NCI-H526 treated with DMSO at 0.1 percent for 48 hours (cell line): ENCODE results near the gene PATE1.
"Not testable (repeated sequence)": the region's sequence is repeated elsewhere in the genome, so short reads cannot be mapped to it uniquely, and the experiment has no call there.

ENCODE experiments used
- DNase-seq: peaks from one replicate; lab custom pipeline; 2025; lab: John Stamatoyannopoulos, UW

PATE1 gene, protein sequence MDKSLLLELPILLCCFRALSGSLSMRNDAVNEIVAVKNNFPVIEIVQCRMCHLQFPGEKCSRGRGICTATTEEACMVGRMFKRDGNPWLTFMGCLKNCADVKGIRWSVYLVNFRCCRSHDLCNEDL

GRCh38 chr11:125745979-125746378 lies at the start of gene PATE1:
TSS of gene PATE1 (plus strand) at chr11:125746279. CDS start at chr11:125746305, 26 bp downstream.
- no peak for DNase-seq

DNA sequence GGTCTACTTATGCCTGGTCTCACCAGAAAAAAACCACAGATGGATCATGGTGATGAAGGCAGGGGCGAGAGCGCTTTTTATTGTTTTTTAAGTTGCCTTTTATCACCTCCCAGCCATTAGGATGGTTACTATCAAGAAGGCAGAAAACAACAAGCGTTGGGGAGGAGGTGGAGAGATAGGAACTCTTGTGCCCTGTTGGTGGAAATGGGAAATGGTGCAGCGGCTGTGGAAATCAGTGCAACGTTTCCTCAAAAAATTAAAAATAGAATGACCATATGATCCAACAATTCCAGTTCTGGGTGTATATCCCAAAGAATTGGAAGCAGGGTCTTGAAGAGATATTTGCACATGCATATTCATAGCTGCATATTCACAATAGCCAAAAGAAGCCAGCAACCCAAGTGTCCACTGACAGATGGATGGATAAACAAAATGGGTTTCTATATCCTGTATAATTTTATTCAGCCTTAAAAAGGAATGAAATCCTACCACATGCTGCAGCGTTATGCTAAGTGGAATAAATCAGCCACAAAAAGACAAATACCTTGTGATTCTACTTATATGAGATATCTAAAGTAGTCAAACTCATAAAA lies 45.0 kb upstream of the PATE1 start:
- DNase-seq = no peak

- DNase-seq = no peak
Measured at GRCh38 chr11:125701858-125702621, 44.0 kb upstream of the PATE1 start.

GRCh38 chr11:125704686-125705085 lies 41.4 kb upstream of the PATE1 start:
- not testable (repeated sequence) for DNase-seq

DNA sequence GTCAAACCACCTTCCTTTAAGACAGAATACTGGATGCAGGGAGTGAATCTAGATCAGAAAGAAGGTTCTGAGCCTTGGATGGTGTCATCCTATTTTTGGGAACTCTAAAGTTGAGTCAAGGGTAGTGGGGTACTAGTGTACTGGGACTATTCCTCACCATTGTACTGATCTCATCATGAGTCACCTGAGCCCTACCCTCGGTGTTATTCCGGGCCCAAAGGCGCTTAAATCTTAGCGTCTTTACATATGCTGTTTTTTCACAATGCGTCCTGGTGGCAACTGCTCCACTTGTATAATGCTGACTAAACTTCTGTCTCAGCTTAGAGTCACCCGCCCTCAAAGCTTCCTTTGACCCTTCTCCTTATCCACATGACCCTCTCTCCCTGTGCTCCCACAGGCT lies 25.3 kb upstream of the PATE1 start:
- no peak for DNase-seq

DNA sequence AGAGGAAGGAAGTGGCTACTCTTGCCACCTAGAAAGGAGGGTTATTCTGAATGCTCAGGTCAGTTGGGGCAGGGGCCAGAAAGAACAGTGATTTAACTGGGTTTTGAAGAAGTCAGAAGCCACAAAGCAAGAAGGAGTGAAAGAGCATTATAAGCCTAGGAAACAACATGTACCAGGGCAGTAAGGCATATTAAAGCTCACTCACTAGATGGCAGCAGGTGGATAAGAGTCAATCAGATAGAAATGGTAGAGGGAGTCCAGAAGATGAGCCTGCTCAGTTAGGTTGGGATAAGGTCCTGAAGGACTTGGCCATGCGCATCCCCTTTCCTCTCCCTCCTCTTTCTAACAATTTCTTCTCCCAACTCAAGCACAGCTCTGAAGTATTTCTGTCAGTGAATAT lies 22.0 kb upstream of the PATE1 start:
- DNase-seq = peak; percentile 41

DNA sequence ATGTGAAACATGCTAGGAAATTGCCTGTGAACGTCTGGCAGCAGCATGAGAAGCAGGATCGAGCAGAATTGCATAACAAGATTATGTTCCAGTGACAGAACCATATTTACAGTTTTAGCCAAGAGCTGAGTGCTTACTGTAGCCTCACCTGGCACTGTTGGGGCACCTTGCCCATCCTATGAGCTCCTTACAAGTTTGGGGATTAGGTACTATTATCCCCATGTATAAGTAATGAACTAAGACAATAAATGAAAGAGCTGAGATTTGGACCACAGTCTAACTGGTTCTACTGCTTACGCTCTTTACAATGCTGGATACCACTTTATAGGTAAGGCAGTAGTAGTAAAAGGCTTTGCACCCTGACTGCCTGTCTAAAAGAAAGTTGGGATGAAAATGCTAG lies 17.1 kb upstream of the PATE1 start:
- DNase-seq = no peak

GRCh38 chr11:125740617-125741016 lies 5.5 kb upstream of the PATE1 start:
- DNase-seq = no peak

- DNase-seq = no peak
Measured at GRCh38 chr11:125743681-125744080, 2.4 kb upstream of the PATE1 start.

DNA sequence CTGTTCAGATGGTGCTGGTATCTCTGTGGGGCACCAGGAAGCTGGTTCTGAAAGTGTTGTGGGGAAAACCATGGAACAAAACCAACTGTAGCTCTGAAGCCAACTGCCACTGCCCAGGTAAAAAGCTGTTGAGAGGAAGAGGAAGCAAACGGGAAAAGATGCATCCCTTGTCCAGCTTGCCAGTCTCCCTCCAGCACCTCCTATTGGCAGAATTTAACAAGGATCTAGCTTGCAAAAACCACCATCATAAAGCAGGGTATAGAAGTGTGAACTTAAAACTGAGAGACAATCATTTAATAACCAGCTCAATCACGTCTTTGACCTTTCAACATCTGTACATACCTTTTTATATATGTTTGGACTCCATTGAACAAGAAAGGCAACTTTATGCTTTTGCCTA lies 4.5 kb downstream of the PATE1 start:
- DNase-seq = no peak

- DNase-seq = no peak
Measured at GRCh38 chr11:125756050-125756449, 10.0 kb downstream of the PATE1 start.

- no peak for DNase-seq
Measured at GRCh38 chr11:125762445-125762844, 16.4 kb downstream of the PATE1 start.

DNA sequence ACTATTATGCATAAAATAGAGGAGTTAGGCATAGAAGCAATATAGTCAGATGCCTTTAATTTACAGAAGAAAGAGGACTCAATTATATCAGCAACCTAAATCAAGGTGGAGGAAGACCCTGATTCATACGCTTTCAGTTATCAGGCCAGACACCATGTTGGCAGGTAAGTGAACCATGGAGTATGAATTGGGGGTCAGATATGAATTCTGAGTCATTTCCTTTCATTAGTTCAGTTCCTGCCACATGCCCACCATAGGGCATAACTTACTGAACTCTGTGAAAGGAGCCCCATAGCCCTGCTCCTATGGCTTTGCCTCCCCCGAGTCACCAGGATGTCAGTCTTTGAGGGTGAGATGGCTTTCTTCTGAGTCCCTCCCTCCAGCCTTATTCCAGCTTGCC lies 17.4 kb downstream of the PATE1 start:
- no peak for DNase-seq

DNA sequence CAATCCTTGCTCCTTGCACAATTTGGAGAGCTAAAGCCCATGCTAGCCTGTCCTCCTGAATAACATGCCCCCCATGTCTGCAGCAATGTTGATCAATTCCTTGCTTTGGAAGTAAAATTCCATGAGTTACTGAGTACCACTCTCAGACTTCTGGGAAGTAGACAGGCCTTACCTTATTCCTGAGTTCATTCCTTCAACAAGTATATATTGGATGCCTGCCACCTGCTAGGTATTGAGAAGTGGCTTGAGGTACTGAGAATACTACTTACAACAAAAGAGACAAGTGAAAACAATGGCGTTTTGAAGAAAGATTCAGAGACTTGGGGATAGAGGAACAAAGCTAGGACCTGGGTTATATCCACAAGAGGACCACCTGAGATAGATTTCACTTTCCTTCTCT lies 20.2 kb downstream of the PATE1 start:
- DNase-seq = no peak

DNA sequence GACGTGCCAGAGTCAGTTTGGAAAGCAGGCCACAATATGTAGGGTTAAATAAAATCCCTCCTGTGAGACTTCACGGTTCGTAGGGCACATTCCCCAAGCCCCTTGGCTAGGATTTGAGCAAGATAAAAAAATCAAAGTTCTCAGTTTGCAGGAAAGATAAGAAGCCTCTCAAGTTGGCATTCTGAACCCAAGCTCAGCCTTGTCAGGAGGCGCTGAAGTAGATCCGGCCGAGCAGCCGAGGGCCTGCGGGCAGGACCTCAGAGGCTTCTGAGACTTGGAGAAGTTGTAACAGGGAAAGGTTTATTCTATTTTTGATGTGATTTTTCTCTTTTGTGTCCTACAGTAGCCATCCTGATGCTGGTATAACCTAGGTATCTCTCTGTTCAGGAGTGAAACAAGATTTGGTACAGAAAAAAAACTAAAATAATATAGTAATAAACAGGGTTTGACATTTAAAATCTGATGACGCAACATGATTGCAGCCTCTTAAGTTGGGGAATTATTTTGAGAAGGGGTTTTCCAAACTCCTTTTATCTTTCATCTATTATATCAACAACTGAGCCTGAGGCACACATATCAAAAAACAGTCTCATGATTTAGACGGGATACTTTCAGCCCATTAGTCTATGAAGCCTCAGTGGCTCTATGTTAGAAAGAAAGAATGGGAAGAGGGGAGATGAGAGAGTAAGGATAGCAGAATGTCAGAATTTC lies 22.4 kb downstream of the PATE1 start:
- no peak for DNase-seq

GRCh38 chr11:125770583-125770982 lies 24.5 kb downstream of the PATE1 start:
- DNase-seq = no peak

GRCh38 chr11:125772834-125773505 lies 26.9 kb downstream of the PATE1 start:
- no peak for DNase-seq

DNA sequence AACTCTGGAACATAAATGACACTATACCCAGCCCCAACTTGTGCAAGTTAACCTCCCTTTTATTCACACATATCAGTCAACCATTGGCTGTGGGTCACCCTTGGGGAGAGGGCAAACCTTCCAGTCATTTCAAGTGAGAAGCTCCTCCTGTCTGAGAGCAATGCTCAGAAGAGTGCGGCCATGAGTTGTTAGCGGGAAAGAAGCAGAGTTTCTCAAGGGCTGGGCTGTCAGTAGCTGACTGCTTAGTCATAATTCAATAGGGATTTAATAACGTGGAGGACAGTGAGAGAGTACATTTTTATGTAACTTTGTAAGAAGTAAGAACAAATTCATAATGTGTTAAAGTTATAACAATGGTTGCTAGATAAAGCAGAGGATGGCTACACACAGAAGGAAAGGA lies 27.4 kb downstream of the PATE1 start:
- DNase-seq = no peak

- no peak for DNase-seq
Measured at GRCh38 chr11:125777309-125777708, 31.2 kb downstream of the PATE1 start.

GRCh38 chr11:125778728-125779127 lies 32.6 kb downstream of the PATE1 start, which contains the start of gene PATE2:
TSS of gene PATE2 (minus strand) at chr11:125778828. CDS start at chr11:125778773, 55 bp downstream.
- no peak for DNase-seq

- no peak for DNase-seq
Measured at GRCh38 chr11:125784678-125785077, 38.6 kb downstream of the PATE1 start.

DNA sequence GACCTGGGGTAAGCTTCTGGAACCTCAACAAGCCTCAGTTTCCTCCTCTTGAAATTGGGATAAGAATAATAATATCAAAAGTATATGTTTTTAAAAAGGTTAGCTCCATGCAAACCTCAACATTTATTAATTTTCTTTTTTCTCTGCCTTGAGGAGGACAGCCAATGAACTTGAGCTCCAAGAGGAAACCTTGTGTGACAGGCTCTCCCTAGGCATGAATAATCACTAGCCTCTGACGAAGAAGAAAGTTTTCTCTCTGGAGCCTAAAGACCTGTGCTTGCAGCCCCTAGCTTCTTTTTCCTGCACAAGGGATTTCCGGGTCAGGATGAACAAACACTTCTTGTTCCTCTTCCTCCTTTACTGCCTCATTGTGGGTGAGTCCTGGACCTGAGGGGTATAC lies 41.7 kb downstream of the PATE1 start, which contains the start of gene PATE3:
Gene PATE3, plus strand, starts transcription at position 301 of the 400 bp plus-strand sequence. Its CDS starts 25 bp downstream, at position 326.
- no peak for DNase-seq
